GM13977 (cell line): ENCODE data around the gene TGM4.

ENCODE experiments used
- DNase-seq: peaks from one replicate; pipeline ENCODE4 v3.0.0; 2012; ENCODE audit warnings: low spot score
- CTCF ChIP-seq: IDR thresholded peaks from 2 replicates; pipeline ENCODE4 v1.5.1; 2012; ENCODE audit warnings: mild to moderate bottlenecking, control low read depth; ENCODE audit not compliant: insufficient read depth; ENCODE audit errors: extremely low read depth, missing control alignments
- in situ Hi-C: fragments of 300-500 bp; cut with MboI; formaldehyde crosslinking; loops from one replicate; pipeline ENCODE4 v1.12.0; 2022; ENCODE audit warnings: low sequenced_read_pairs, low pct_unique_long_range_greater_than_20kb, mixed read lengths, inconsistent platforms; ENCODE audit not compliant: unreplicated experiment

TGM4 gene

GRCh38 chr3:44909063-44909462 is 34.7 kb downstream of the TGM4 start:
- no peak for TF ChIP-seq CTCF
- in situ Hi-C loops: loop anchor here (25.0 kb wide), 1 partner anchor 572 kb away; the partner anchor contains the start of gene TCAIM
- no peak for DNase-seq

GRCh38 chr3:44910693-44911092 is 36.3 kb downstream of the TGM4 start:
- in situ Hi-C loops: loop anchor here (10.0 to 25.0 kb wide), 2 partner anchors 376 to 573 kb away; partner anchors contain the start of gene TCAIM
- TF ChIP-seq CTCF: no peak
- DNase-seq: no peak

- peak; percentile 89 for TF ChIP-seq CTCF
- in situ Hi-C loops: loop anchor here (10.0 to 25.0 kb wide), 2 partner anchors 379 to 577 kb away; partner anchors contain the start of gene TCAIM
- DNase-seq: peak; percentile 77
These were observed 39.6 kb downstream of the TGM4 start for GRCh38 chr3:44913868-44914468.

- in situ Hi-C loops: loop anchor here (10.0 to 25.0 kb wide), 2 partner anchors 380 to 578 kb away; partner anchors contain the start of gene TCAIM
- DNase-seq: no peak
- TF ChIP-seq CTCF: peak; percentile 30
These were observed 40.5 kb downstream of the TGM4 start for GRCh38 chr3:44914936-44915335.

- TF ChIP-seq CTCF: no peak
- DNase-seq: no peak
- in situ Hi-C loops: loop anchor here (10.0 to 25.0 kb wide), 2 partner anchors 381 to 579 kb away; partner anchors contain the start of gene TCAIM
These were observed 41.5 kb downstream of the TGM4 start for GRCh38 chr3:44915702-44916438.

GRCh38 chr3:44918087-44918486 is 43.7 kb downstream of the TGM4 start:
- no peak for TF ChIP-seq CTCF
- in situ Hi-C loops: loop anchor here (10.0 to 25.0 kb wide), 2 partner anchors 383 to 581 kb away; partner anchors contain the start of gene TCAIM
- no peak for DNase-seq
